HG03066 (cell line): Measurements from ENCODE around the gene ERC1.

Source experiments
- ATAC-seq: cut with Tn5 transposase; IDR thresholded peaks from one replicate; pipeline ENCODE4 v1.9.1; 2021; ENCODE audit warnings: low read depth; ENCODE audit not compliant: unreplicated experiment

The ERC1 gene

DNA sequence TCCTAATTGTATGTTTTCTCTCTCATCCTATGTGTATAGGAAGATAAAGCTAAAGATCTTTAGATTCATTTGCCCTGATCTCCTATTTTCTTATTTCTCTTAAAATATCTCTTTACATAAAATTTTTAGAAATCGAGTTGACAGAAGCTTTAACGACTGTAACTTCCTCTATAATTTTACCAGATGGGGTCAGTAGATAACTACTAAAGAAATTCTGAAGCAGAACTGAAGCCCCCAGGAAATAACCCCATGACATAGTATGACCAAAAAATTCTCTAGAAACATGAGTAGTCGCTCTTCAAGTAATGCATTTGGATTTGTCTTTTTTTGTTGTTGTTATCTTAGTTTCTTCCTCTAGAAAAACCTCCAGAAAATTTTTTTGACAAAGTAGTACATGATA is 288.0 kb downstream of the ERC1 start:
- no peak for ATAC-seq

DNA sequence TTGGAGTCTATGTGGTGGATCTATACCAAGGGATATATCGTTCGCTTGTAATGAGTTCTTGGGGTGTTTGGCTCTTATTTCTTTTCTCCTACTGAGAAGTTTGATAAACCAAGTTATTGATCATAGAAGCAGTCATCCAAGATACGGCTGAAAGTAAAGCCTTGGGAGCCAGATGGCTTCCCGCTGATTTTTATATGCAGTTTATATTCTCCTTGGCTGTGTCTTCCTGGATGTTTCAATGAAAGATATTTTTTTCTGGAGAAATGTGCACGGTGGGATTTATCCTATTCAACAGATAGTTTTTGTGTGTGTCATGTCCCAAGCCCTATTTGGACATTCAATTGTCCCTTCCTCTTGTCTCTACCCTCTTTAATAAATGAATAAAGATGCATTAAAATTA is 289.0 kb downstream of the ERC1 start:
- ATAC-seq = no peak

DNA sequence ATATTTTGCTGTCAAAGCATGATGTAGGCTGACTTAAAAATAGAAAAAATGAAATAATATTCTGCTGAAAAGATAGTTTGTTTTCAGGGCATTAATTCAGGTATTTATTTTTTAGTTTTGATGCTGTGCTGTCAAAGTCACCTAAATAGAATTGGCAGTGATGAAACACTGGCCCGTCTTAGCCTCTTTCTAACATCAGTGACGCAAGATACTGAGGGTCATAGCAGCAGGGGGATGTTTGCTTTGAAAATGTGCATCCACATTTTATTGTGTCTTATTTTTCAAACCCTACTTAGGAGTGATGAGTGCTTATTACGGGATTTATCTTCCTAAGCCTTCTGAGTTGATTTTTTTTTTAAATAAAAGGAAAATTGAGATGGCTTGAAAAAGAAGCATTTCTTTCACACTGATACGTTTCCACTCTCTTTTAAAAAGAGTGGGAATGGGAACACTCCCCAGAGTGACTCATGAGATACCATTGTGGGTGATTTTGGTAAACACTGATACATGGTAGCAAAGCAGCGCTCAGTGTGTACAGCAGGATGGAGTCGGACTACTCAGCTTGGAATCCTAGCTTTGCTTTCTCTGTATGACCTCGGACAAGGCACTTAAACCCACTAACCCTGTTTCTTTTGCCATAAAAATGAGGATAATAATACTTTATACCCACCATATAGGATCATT is 290.8 kb downstream of the ERC1 start:
- no peak for ATAC-seq

DNA sequence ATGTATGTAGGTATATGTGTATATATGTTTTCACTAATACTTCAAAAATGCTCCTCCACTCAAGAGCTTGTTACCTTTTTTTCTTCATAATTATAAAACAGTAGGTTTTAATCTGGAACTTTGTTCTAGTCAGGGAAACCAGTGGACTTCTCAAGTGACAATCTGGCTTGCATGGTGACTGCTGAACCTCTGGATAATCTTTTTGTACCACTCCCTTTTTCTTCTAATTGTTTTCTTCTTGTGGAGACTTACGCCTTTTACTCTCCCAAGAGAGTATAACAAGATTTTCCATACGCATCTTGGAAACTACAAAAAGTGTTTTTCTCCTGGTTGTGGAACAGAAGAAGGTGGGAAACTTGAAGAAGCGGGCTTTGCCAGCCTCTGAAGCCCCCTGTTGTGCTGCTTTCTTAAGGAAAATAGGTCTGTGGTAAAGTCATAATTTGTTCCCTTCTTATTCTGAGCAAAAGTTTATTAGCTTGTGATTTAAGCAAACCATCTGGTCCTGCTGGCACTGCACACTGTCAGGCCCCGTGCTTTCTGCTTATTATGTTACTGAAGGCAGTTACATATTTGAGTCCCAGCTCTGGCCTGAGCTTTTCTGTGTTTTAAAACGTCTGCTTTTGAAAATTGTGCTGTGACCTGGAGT is 291.8 kb downstream of the ERC1 start:
- ATAC-seq = no peak

DNA sequence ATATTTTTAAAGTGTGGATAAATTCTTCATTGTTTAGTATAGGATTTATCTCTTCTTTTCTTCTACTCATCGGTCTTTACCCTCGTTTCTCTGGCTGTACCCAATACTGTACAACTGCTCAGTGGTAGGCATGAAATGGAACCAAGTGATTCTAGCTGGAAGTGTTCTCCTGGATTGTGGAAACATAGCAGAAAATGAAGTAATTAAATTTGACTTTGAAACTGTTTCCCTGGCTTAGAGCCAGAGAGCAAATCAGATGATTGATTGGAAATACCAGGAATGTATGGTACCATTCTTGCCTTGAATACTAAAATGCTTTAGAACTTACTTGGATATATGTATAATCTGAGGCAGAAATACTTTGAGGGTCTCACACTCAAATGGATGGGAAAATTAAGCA is 292.3 kb downstream of the ERC1 start:
- no peak for ATAC-seq

DNA sequence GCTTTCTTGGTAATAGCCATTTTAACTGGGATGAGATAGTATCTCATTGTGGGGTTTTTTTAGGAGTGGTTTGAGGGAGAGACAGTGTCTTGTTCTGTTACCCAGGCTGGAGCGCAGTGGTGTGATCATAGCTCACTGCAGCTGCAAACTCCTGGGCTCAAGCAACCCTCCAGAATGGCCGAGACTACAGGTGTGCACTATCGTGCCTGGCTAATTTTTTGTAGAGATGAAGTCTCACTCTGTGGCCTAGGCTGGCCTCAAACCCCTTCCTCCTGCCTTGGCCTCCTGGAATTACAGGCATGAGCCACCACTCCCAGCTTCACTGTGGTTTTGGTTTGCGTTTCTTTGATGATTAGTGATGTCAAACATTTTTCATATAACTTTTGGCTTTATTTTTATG is 293.6 kb downstream of the ERC1 start:
- ATAC-seq = no peak

DNA sequence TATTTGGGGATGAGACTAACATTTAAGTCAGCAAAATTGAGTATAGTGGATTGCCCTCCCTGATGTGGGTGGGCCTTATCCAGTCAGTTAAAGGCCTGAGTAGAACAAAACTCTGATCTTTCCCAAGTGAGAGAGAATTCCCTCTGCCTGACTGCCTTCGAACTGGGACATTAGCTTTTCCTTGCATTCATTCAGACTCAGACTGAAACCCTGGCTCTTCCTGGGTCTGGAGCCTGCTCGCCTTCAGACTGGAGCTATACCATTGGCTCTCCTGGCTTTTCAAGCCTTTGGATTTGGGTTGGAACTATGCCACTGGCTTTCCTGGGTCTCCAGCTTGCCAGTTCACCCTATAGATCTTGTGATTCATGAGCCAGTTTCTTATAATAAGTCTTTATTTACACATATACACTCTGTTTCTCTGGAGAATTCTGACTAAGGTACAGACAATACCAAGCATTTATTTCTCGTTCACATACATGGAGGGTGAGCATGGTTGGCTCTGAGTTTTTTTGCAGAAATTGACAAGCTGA is 296.5 kb downstream of the ERC1 start:
- ATAC-seq = no peak

DNA sequence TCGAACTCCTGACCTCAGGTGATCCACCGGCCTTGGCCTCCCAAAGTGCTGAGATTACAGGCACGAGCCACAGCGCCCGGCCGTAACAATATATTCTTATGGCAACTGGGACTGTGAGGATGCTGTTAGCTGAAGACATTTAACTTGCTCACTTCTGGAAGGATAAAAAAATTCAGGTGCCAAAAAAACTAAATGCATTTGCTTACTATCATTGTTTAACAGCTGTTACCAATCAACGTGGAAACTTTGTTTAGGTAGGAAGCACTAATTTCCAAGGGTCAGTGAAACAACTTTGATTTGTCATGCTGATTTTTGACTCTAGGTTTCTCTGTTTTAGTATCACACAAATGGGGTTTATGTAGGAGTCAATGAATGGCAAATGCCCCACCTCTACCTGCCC is 297.3 kb downstream of the ERC1 start:
- no peak for ATAC-seq

DNA sequence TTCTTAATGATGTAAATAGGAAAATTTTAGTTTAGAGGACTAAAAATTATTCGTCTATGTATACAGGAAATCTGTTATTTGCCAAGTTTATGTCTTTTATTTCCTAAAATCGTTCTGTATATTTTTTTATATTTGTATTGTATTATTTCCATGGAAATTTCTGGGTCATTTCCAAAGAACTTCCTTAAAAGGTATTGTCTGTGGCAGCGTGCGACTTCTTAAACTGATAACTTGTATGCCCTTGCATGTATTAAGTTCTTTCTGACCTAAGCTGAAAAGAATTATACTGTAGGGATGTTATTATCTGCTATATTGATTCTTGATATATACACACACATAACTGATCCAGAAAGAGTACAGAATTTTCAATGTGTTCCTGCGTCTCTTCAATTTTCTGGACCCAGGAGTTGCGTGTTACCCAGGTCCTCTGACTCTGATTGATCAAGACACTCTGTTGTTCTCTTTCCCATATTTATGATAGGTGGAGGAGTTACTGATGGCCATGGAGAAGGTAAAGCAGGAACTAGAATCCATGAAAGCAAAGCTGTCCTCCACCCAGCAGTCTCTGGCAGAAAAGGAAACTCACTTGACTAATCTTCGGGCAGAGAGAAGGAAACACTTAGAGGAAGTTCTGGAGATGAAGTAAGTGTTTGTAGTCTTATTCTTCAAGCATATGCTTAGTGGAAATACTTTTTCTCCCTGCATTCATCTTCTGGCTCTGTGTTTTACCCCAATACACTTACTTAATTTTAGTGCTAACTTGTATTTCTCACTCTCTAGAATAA is 298.5 kb downstream of the ERC1 start:
- no peak for ATAC-seq

DNA sequence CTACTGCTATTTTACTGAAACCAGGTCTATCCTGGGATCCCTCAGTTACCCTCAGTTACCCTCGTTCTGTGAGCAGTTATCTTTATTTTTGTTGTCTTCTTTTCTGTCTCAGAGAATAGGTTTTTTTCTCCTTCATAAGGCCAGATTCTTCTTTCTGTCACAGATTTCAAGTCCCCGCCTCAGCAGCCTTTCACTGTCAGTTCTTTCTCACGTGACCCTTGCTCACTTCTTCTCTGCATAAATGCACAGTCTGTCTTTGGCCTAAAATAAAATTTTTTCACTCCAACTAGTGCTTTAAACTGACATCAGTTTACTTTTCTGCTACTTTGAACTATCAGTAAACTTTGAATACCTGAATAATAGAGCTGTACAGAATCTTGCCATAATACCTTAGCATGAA is 299.7 kb downstream of the ERC1 start:
- no peak for ATAC-seq

DNA sequence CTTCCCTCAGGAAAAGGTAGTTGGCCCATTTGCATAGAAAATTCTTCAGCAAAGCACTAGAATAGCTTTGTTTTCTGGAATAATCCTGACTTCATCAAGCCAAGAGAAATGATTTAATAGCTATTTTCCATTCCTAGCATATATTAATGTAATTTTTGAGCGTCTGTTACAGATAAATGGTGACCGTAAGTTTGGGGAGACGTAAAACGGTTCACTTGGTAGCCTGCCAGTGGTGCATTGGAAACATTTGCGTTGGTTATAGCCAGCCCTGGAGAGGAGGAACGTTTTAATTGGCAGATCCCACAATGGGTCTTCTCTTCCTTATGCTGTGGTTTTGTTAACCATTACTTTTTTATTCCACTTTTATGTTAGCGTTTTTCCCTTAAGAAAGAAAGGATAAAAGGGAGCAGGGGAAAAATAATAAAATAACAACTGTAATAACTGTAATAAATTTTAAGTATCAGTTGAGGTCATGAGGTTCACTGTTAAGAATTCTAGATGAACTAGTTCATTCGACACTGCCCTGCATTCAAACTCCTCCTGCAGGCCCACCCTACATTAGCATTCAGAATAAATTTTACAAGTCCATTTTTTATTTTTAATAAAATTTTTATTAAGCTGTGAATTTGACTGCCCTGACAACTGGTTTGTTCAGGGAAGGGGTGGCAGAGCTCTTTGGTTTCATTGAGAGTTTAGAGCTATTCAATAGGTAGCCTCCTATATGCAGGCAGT is 300.7 kb downstream of the ERC1 start:
- ATAC-seq = no peak

DNA sequence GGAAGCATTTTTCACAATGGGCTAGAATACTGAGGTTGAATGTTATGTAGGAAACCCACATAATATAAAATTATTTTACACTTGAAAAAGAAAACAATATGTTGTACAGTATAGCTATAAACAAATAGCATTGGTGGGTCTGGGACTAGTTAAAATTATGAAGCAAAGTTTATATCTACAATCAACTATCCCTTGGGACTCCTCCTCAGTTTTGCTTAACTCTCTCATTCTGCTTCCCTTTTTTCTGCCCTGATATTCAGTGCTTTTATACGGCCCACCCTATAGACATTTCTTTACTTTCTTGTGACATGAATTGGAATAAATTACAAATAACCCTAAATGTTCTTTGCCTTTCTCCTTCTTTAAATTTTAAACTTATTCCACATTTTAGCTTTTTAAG is 302.9 kb downstream of the ERC1 start:
- ATAC-seq = no peak

DNA sequence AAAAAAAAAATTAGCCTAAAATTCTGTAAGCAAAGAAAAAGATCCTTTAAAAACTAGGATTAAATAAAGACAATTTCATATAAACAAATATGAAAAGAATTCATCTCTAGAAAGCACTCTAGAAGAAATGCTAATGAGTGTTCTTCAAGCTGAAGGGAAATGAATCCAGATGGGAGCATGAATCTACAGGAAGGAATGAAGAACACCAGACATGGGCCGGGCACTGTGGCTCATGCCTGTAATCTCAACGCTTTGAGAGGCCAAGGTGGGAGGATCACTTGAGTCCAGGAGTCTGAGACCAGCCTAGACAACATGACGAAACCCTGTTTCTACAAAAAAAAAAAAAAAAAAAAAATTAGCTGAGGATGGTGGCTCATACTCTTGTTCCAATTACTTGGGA is 306.2 kb downstream of the ERC1 start:
- ATAC-seq = no peak

DNA sequence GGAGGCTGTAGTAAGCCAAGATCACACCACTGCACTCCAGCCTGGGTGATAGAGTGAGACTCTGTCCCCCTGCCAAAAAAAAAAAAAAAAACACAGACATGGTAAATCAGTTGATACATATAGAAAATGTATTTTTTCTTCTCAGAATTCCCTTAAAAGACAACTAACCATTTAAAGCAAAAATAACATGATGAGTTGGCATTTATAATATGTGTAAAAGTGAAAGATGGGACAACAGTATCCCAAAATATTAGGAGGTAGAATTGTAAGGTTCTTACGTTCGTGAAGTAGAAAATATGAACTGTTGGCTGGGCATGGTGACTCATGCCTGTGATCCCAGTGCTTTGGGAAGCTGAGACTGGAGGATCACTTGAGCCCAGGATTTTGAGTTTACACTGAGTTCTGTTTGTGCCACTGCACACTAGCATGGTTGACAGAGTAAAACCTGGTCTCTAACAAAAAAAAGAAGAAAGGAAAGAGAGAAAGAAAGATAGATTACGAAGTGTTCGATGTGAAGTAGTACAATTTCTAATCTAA is 306.7 kb downstream of the ERC1 start:
- no peak for ATAC-seq

DNA sequence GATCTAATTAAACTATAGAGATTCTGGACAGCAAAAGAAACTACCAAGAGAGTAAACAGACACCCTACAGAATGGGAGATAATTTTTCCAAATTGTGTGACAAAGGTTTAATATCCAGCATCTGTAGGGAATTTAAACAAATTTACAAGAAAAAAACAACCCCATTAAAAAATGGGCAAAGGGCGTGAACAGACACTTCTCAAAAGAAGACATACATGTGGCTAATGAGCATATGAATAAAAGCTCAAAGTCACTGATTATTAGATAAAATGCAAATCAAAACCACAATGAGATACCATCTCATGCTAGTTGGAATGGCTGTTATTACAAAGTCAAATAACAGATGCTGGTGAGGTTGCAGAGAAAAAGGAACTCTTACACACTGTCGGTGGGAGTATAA is 309.4 kb downstream of the ERC1 start:
- no peak for ATAC-seq

DNA sequence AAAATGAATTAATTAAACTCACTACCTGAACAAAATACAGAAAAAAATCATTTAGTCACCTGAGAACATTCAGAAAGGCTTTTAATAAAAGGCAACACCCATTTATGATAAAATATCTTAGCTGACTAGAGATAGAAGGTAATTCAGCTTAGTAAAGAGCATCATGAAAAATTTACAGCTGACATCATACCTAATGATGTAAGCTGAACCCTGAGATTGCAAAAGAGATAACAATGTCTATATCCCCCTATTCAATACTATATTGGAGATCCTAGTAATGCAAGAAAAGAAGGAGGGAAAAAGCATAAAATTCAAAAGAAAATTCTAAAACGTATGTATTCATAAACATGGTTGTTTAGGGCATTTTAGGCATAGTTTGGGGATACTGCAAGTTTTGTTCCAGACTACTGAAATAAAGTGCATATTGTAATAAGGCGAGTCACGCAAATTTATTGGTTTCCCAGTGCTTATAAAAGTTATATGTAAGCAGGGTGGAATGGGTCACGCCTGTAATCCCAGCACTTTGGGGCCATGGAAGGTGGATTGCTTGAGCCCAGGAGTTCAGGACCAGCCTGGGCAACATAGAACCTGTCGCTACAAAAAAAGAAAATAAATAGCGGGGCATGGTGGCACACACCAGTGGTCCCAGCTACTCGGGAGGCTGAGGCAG is 311.3 kb downstream of the ERC1 start:
- ATAC-seq = no peak

DNA sequence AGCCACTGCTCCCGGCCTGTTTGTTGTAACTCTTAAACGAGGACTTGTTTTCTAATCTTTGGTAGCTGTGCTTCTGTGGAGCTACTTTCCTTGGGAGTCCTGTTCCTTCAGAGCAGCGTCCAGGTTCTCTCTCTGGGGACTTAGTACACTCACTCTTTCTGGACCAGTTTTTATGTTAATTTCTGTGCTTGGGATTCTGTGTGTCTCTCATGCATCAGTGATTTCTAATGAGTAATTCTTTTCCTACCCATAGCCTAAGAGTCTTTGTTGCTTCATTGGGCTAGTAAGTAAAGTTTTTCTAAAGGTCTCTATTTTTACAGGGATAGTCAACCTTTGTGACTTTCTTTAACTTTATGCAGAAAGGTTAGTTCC is 314.0 kb downstream of the ERC1 start:
- ATAC-seq = no peak

DNA sequence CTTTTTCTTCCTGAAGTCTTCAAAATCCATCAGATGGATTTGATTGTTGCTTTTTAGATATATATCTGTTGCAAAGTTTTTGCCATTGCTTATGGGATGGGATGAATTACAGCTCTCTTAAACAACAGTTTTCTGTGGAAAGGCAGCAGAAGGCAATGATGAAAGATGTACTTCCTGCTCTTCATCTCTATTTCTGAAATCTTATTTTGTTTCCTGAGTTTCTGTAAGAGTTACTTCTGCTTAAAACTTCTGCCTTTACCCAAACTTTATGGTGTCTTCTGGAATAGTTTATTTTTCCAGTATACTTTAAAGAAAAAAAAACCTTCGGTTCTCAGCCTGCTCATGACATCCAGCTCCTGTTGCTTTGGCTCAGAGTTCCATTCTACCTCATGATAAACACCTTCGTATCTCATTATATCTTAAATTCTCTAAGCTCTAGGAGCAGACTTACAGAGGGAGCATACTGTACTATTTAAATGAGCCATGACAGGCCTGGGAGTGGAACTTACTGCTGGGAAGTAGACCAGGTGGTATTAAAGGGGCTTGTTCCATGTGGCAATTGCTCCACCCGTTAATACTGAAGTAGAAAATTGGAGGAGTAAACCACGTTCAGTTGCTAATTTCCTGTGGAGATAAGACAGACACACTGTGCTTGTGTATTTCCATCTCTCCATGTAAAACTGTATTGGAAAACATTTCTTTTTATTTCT is 314.9 kb downstream of the ERC1 start:
- ATAC-seq = no peak

DNA sequence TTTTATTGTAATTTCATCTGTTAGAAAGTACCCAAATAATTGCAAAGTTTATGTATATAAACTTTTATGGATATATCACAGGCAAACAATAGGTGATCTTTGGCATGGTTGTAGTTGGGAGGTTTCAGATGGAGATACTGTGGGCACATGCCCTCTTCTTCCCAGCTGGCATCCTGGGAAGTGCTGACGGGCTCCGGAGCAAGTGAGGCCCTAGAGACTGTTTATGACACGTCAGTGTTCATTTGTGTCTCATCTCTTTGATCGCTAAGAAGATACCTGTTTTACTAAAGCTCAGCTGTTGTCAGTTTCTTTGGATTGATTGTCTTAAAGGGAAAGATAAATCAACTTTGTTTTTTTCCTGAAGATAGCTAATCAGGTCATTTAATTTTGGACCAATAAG is 315.8 kb downstream of the ERC1 start:
- no peak for ATAC-seq

DNA sequence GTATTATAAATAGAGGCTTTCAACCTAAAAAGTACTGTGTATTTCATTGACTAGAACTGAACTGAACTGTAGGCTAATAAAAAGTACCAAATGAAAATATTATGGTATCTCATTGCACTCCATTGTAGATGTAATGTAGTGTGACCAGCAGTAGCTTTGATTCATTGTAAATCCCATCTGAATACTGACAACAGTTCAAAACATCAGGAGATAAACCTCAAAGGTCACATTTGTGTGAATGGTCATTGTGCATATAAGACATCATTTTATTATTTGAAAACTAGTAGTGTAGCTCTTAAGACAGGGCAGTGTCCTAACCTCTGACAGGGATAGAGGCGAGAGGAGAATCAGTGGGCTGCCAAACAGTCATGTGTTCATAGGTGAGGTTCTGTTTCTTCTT is 316.8 kb downstream of the ERC1 start:
- ATAC-seq = no peak
